ENCODE data around the gene EWSR1.

Gene EWSR1

GRCh38 chr22:29320546-29320945 lies 52.5 kb downstream of the EWSR1 start:
- DNase-seq, result no peak

DNA sequence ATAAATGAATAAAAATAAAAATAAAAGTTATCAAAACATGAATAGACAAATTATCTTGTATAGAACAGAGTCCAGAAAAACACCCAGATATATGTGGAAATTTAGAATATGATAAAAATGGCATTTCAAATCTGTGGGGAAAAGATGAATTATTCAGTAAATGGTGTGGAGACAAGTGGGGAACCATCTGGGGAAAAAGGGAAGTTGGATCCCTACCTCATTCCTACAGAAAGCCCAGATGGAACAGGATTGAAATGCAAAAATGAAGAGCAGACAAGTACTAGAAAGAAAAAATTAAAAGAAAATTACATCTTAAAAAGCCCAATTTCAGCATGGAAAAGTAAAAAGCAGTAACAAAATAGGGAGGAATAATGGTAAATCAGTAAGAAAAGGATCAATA lies 55.6 kb downstream of the EWSR1 start:
- no peak for DNase-seq

- DNase-seq, result no peak
These were observed 57.3 kb downstream of the EWSR1 start for GRCh38 chr22:29325356-29325755.

GRCh38 chr22:29325785-29326315 lies 57.8 kb downstream of the EWSR1 start:
- no peak for DNase-seq

DNA sequence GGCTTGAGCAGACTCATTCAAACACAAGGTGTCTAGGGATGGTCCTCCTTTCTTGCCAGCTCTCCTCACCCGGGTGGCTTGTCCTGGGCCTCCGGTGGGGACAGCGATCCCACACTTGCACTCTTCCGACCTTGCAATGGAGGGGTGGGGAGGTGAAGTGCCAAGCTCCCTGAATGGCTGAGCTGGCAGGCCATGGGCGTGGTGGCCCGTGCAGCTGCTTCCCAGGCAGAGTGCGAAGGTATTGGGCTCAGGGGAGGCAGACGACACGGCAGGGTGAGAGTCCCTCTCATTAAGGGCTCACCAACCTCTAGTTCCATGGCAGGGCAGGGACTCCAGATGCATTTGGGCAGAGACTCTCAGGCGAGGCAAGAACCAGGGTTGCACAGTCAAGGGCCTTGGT lies 58.4 kb downstream of the EWSR1 start:
- no peak for DNase-seq

DNA sequence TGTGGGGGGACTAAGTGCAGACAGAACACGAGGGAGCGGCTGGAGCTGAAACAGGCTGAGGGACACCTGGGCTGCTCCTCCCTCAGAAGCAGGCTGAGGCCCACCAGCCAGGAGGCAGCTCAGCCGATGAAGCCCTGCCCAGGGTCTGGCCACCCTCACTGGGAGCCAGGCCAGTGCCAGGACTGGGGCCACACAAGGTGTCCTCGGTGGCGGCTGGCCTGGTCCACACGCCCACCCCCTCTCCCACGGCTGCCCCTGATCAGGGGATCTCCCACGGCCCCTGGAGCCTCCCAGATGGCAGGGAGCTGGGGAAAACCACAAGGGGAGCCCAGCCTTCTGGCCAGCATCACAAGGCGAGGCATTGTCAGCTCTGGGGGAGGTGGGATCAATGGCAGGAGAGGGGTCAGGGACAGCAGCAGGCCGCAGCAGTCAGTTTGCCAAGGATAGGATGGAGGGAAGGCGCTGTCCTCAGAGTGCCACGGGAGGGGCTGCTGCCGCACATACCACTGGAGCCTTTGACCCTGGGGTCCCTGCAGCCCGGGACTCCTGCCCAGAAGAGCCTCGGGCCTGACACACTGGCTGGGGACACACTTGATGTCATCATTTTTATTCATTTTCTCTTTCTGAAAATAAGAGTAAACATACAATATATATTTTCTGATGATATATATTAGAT lies 59.2 kb downstream of the EWSR1 start:
- DNase-seq, result no peak

- no peak for DNase-seq
These were observed 60.0 kb downstream of the EWSR1 start for GRCh38 chr22:29328055-29328454.

DNA sequence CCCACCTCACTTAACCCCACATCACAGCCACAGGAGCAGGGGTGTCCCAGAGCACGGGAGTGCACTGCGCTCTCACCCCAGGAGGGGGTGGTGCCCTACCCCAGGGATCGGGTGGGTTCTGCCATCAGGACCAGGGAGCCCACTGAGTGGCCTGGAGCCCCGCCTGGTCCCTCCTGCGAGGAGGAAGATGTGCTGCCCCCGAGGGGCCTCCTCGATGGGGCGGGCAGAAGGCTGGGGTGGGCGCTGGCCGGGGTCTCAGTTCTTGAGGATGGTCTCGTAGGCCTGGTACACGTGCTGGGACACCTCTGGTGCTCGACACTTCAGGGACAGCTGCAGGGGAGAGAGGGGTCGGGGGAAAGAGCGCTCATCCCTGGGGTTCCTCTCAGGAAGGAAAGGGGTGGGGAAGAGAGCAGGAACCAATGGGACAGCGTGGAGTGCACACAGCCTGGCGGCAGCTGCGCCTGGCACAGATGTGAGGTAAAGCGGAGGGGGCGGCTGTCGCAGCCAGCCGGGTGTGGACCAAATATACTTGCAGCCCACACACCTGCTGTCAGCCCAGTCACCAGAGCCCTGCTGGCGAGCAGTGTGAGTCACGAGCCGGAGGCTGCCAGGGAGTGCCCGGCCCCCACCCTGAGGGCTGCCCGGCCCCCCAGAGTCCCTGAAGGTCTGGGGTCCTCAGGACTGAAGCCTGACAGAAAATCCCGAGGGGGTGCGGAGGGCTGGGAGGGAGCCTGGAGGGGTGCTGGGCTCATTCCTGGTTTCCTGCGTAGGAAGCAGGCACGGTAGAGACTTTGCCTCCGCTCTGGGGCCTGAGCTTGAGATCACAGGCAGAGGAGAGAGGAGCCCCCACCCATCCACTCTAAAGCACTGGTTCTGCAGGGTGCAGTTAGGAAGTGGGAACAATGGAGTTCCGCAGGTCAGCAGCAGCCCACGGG lies 60.8 kb downstream of the EWSR1 start:
- no peak for DNase-seq

DNA sequence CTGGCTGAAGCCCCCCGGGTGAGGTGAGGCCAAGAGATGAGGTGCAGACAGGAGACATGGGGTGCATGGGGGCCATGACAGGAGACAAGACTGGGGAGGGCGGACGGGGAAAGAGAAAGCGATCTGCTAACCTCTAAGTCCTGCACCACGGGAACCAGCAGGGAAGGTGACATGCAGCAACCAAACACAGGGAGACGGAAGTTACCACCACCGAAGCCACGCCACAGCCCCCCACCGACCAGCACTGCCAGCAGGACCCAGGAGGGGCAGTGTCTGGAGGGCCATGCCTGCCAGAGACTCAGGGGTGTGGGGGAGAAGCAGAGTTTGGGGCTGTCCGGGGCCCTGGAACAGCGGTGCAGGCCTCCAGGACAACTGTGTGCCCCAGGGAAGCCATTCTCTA lies 61.5 kb downstream of the EWSR1 start:
- no peak for DNase-seq

- DNase-seq, result no peak
These were observed 62.2 kb downstream of the EWSR1 start for GRCh38 chr22:29330291-29330690.

DNA sequence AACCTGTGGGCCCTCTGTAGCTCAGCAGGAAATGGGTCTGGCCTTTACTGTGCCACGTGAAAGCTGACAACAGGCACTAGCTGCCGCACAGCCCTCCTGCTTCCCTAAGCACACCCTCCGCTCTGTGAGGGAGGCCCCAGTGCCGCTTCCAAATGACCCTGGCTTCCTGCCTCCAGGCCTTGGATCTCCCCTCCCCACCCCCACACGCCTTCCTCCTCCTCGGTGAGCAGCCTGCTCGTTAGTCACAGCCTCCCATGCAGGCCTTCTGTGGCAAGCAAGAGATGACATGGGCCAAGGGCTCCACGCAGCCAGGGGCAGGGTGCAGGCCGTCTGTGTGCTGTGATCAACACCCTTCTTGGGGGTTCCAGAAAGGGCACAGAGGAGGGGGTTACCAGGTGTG lies 62.7 kb downstream of the EWSR1 start:
- no peak for DNase-seq

- no peak for DNase-seq
These were observed 63.1 kb downstream of the EWSR1 start for GRCh38 chr22:29331213-29331612.

DNA sequence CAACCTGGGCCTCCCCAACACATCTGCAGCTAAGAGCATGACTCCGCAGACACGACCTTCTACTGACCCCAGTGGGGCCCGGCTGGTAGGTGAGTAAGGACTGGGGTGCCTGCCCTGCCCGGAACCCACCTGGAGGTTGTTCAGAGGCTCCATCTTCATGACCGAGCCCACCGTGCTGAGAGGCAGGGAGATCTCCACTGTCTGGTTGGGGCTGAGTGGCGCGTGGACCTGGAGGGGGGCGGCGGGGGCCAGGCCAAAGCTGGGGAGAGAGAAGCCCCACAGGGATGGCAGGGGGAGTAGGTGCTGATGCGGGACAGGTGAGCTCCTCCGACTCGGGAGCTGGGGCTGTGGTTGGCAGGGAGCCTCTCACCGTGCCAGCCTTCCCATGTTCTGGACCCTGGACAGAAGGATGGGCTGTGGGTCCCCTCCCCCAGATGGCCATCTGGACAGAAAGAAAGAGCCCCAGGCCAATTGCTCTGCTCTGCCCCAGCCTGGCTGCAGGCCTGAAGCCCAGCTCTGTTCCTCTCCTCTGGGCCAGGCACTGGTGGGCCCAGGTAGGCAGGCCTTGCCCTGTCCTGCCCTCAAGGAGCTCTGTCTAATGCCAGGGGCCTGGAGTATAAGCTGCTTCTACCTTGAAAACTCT lies 63.7 kb downstream of the EWSR1 start:
- no peak for DNase-seq

DNA sequence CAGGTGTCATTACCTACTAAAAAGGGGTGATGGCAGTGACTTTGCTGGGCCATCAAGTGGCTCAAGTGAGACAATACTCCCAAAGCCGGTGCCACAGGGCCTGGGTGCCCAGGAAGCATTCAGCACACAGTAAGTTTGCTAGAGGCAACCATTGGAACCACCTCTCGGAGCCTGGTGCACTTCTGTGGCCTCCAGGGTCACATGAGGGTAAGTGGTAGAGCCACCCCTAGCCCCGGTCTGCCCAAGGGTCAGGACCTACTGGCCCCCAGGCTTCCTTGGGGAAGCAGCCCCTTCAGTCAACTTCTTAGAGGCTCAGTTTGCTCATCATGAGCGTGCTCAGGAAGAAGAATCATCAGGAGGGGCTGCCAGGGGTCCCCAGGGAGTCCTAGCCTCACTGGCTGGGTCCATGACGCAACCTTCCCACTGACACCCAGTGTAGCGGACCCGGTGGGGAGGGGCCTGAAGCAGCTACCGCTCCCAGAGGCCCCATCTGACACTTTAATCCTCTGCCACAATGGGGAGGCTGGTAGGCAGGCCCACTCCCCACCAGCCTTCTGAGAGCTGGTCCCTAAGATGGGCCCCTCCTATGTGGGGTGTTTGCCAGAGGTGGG lies 64.9 kb downstream of the EWSR1 start:
- no peak for DNase-seq

- no peak for DNase-seq
These were observed 66.1 kb downstream of the EWSR1 start for GRCh38 chr22:29334148-29334547.

DNA sequence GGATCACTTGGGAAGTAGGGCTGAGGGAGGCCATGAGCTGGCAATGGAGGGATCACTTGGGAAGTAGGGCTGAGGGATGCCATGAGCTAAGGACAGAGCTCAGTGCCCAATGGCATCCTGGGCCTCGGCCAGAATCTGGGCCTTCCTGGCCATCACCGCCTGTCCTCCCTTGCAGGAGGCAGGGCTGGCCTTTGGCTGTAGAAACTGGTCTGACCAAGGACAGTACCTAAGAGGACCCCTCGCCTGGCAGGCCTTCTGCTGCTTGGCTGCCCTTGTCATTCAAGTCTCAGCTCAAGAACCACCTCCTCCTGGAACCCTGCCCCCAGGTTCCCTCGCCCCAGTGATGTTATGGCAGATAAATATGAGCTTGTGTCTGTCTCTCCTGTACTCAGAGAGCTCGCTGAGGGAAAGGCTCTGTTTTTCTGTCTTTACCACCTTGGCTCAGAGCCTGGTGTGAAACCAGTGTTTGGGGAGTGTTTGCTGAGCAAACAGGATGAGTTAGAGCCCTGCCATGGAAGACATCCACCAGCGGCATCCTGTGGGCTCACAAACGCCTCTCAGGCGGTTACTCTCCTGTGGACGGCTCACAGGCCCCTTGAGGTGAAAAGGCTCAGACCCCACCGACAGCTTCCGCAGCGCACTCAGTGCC lies 66.8 kb downstream of the EWSR1 start:
- no peak for DNase-seq

DNA sequence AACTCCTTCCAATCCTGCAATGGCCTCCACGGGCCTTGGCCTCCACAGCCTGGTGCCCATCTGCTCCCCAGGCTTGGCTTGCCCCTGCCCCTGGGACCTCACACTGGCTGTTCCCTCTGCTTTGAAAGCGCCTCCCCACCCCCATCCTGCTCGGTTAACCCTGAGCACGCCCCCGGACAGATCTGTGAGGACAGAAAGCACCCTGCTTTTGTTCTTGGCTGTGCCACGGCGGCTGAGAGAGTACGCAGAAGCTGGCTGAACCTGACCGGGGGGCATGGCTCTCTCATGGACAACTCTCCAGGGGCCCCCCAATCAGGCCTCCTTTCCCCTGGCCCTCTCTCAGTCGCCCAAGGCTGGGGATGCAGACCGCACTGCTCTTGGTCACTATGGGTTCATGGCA lies 67.6 kb downstream of the EWSR1 start:
- no peak for DNase-seq

GRCh38 chr22:29336751-29337490 lies 68.9 kb downstream of the EWSR1 start:
- DNase-seq, result no peak

DNA sequence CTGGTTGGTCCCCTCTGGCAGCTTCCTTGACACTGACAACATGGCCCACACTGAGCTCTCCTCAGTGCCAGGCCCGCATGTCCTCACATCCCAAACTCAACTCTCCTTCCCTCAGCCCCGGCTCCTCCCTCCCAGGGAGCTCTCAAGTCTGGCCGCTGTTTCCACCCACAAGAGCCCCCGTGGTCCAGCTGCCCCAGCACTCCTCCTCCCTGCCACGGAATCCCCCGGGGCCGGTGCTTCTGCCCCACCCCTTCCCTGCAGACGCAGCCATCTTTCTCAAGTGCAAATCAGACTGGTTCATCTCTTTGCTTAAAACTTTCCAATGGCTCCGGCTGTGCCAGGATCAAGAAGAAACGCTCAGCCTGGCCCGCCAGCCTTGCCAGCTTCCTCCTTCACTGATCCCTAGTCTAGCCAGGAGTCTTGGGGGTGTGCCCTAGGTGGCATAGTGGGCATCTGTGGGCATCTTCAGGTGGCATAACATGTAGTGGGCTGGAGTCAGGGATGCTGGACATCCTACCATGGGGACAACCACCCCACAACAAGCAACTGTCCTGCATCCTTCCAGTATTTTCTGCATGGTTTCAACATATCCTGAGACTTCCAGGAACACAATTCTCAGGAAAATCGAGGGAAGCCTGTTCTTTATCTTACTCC lies 69.7 kb downstream of the EWSR1 start:
- DNase-seq, result no peak

DNA sequence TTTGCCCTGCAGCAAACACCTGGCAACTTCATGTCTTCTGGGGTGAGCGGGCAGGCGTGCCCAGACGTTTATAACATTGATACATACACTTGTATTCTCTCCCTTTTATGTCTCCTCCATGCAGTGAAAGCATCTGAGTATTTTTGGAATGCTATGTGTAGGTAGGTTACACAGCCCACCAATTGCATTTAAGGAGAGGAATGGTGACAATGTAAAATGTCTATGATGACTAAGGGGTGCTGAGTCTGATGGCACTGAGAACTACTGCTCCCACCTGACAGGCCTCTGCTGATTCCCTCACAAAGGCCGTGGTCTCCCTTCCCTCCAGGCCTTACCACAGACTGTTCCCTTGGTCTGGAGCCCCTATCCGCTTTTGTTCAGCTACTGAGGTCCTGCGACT lies 70.3 kb downstream of the EWSR1 start:
- DNase-seq, result no peak
